Ascending aorta (tissue), 2 donors: ENCODE measurements around the gene BRINP1. TPM values are rescaled to one million over a fixed set of nuclear protein-coding genes. Genes with fewer than 3 reads are reported as not detected.

ENCODE experiments used
- DNase-seq, 2 donors: peaks; one replicate each; pipeline ENCODE4 v3.0.0-alpha.2; 2019; ENCODE audit warnings: low spot score in 2 of 2
- H3K27ac ChIP-seq, 2 donors: fragments of 200-600 bp; sonication (generic); one replicate each; pipeline ENCODE4 v1.5.1; 2016 to 2017; ENCODE audit warnings: mild to moderate bottlenecking in 1 of 2
- H3K27me3 ChIP-seq: fragments of 200-600 bp; sonication (generic); one replicate; pipeline ENCODE4 v1.5.1; 2017
- H3K36me3 ChIP-seq, 2 donors: fragments of 200-600 bp; sonication (generic); one replicate each; pipeline ENCODE4 v1.5.1; 2016
- H3K4me1 ChIP-seq, 2 donors: fragments of 200-600 bp; sonication (generic); one replicate each; pipeline ENCODE4 v1.5.1; 2016 to 2017; ENCODE audit warnings: mild to moderate bottlenecking in 1 of 2
- H3K4me3 ChIP-seq, 2 donors: fragments of 200-600 bp; sonication (generic); one replicate each; pipeline ENCODE4 v1.5.1; 2016 to 2017; ENCODE audit warnings: mild to moderate bottlenecking in 1 of 2
- H3K9me3 ChIP-seq, 2 donors: fragments of 200-600 bp; sonication (generic); one replicate each; pipeline ENCODE4 v1.5.1; 2016
- CTCF ChIP-seq, 3 experiments: fragments of 200-600 bp in 2 of 3; fragments of 450-650 bp in 1 of 3; sonication (generic) in 2 of 3; IDR thresholded peaks; one replicate each; pipeline ENCODE4 v1.5.1; 2016 to 2019; ENCODE audit warnings: antibody characterized with exemption in 3 of 3, mild to moderate bottlenecking in 1 of 3, moderate library complexity in 1 of 3
- intact Hi-C: fragments of 100-400 bp; cut with DNase I; formaldehyde crosslinking; loops from one replicate; pipeline ENCODE4 v1.15.1; 2023
- total RNA-seq: library from RNA; depleted of rRNA; stranded (reverse); fragments of >200 nt; gene quantifications from one replicate; pipeline ENCODE4 v1.1.0, GENCODE V29; 2016

The BRINP1 gene
- total RNA-seq, 1 donor from 2014 or later: not detected

- TF ChIP-seq CTCF (IDR thresholded peaks at IDR 0.05): no peak
- intact Hi-C loops: no loop called here
- Histone ChIP-seq H3K27me3 (no peaks in the 10 kb centered on the region), H3K36me3 (no peaks in the 10 kb centered on the region), H3K4me3 (no peak overlapping the region), H3K27ac (peak overlapping the region in 1 of 2 donors; percentile 4), H3K4me1 (peaks cover 0 to 4% of the 10 kb centered on the region in 2 donors), H3K9me3 (no peaks in the 10 kb centered on the region)
- DNase-seq: no peak
These were observed 95.8 kb downstream of the BRINP1 start for GRCh38 chr9:119273325-119273904.

GRCh38 chr9:119272500-119273211, 96.6 kb downstream of the BRINP1 start:
- no peak for DNase-seq
- TF ChIP-seq CTCF (IDR thresholded peaks at IDR 0.05): no peak
- no peak overlapping the region for H3K27ac ChIP-seq
- no peak overlapping the region for H3K4me3 ChIP-seq
- H3K4me1 ChIP-seq: peaks cover 0 to 4% of the 10 kb centered on the region in 2 donors
- intact Hi-C loops: no loop called here
- H3K27me3 ChIP-seq: no peaks in the 10 kb centered on the region
- H3K9me3 ChIP-seq: no peaks in the 10 kb centered on the region
- H3K36me3 ChIP-seq: no peaks in the 10 kb centered on the region

GRCh38 chr9:119268985-119269384, 100.2 kb downstream of the BRINP1 start:
- peaks cover 0 to 2% of the 10 kb centered on the region in 2 donors for H3K4me1 ChIP-seq
- no peak for DNase-seq
- no peak overlapping the region for H3K4me3 ChIP-seq
- no peaks in the 10 kb centered on the region for H3K36me3 ChIP-seq
- no peak for TF ChIP-seq CTCF (IDR thresholded peaks at IDR 0.05)
- intact Hi-C loops: no loop called here
- no peak overlapping the region for H3K27ac ChIP-seq
- H3K27me3 ChIP-seq: no peaks in the 10 kb centered on the region
- H3K9me3 ChIP-seq: no peaks in the 10 kb centered on the region

- no peak for DNase-seq
- Histone ChIP-seq H3K36me3 (no peaks in the 10 kb centered on the region), H3K27me3 (no peaks in the 10 kb centered on the region), H3K27ac (no peak overlapping the region), H3K4me1 (no peaks in the 10 kb centered on the region), H3K4me3 (no peak overlapping the region), H3K9me3 (no peaks in the 10 kb centered on the region)
- intact Hi-C loops: no loop called here
- TF ChIP-seq CTCF (IDR thresholded peaks at IDR 0.05): no peak
These were observed 105.1 kb downstream of the BRINP1 start for GRCh38 chr9:119264165-119264564.

GRCh38 chr9:119257592-119257991, 111.6 kb downstream of the BRINP1 start:
- DNase-seq: no peak
- no peak for TF ChIP-seq CTCF (IDR thresholded peaks at IDR 0.05)
- no peak overlapping the region for H3K4me3 ChIP-seq
- intact Hi-C loops: no loop called here
- no peaks in the 10 kb centered on the region for H3K4me1 ChIP-seq
- no peaks in the 10 kb centered on the region for H3K36me3 ChIP-seq
- no peaks in the 10 kb centered on the region for H3K27me3 ChIP-seq
- H3K27ac ChIP-seq: no peak overlapping the region
- no peaks in the 10 kb centered on the region for H3K9me3 ChIP-seq
